Neural progenitor cell (in vitro differentiated cells): ENCODE measurements around the gene PPP2R1B. TPM values are rescaled to one million over a fixed set of nuclear protein-coding genes. Genes with fewer than 3 reads are reported as not detected.

Experiments used
- DNase-seq: peaks from one replicate; pipeline ENCODE4 v3.0.0-alpha.2; 2016; ENCODE audit warnings: low spot score
- H2AFZ ChIP-seq: fragments of 200-600 bp; sonication (generic); replicated peaks from 2 replicates; pipeline ENCODE4 v1.6.1; 2016; ENCODE audit warnings: antibody characterized with exemption
- H3F3A ChIP-seq: fragments of 200-600 bp; sonication (generic); 2 replicates; pipeline ENCODE4 v1.6.1; 2016; ENCODE audit warnings: antibody characterized with exemption, low read depth
- H3K27ac ChIP-seq: fragments of 200-600 bp; sonication (generic); 2 replicates; pipeline ENCODE4 v1.5.1; 2016; ENCODE audit warnings: mild to moderate bottlenecking
- H3K27me3 ChIP-seq: fragments of 200-600 bp; sonication (generic); 2 replicates; pipeline ENCODE4 v1.6.1; 2016; ENCODE audit warnings: mild to moderate bottlenecking, moderate library complexity
- H3K36me3 ChIP-seq: fragments of 200-600 bp; sonication (generic); 2 replicates; pipeline ENCODE4 v1.5.1; 2016
- H3K4me1 ChIP-seq: fragments of 200-600 bp; sonication (generic); 2 replicates; pipeline ENCODE4 v1.6.1; 2016; ENCODE audit warnings: mixed run types
- H3K4me2 ChIP-seq: fragments of 200-600 bp; sonication (generic); 2 replicates; pipeline ENCODE4 v1.6.1; 2016
- H3K4me3 ChIP-seq: fragments of 200-600 bp; sonication (generic); 2 replicates; pipeline ENCODE4 v1.5.1; 2016
- H3K79me2 ChIP-seq: fragments of 200-600 bp; sonication (generic); 2 replicates; pipeline ENCODE4 v1.6.1; 2016; ENCODE audit warnings: low read depth
- H3K9ac ChIP-seq: fragments of 200-600 bp; sonication (generic); 2 replicates; pipeline ENCODE4 v1.6.1; 2016
- H3K9me3 ChIP-seq: fragments of 200-600 bp; sonication (generic); 2 replicates; pipeline ENCODE4 v1.5.1; 2016; ENCODE audit warnings: low read depth
- H4K20me1 ChIP-seq: fragments of 200-600 bp; sonication (generic); 2 replicates; pipeline ENCODE4 v1.6.1; 2016; ENCODE audit warnings: low read depth
- H3K27ac Mint-ChIP-seq: 3 replicates; pipeline ENCODE4 v1.8.0; 2021; ENCODE audit warnings: mixed read lengths
- H3K27me3 Mint-ChIP-seq: 2 replicates; pipeline ENCODE4 v1.8.0; 2022; ENCODE audit warnings: low read depth, mild to moderate bottlenecking, inconsistent platforms, moderate library complexity, mixed read lengths; ENCODE audit not compliant: insufficient read depth
- H3K36me3 Mint-ChIP-seq: 3 replicates; pipeline ENCODE4 v1.8.0; 2021; ENCODE audit warnings: mixed read lengths
- H3K4me1 Mint-ChIP-seq: 3 replicates; pipeline ENCODE4 v1.8.0; 2021; ENCODE audit warnings: mixed read lengths
- H3K4me3 Mint-ChIP-seq: 3 replicates; pipeline ENCODE4 v1.8.0; 2021; ENCODE audit warnings: mild to moderate bottlenecking, moderate library complexity, mixed read lengths
- H3K9me3 Mint-ChIP-seq: 3 replicates; pipeline ENCODE4 v1.8.0; 2020; ENCODE audit warnings: mixed read lengths
- EZH2 ChIP-seq: fragments of 200-600 bp; sonication (generic); IDR thresholded peaks from 2 replicates; pipeline ENCODE4 v1.6.1; 2017; ENCODE audit warnings: antibody characterized with exemption, mild to moderate bottlenecking, moderate library complexity
- EZH2phosphoT487 ChIP-seq: fragments of 200-600 bp; sonication (generic); IDR thresholded peaks from 2 replicates; pipeline ENCODE4 v1.6.1; 2017; ENCODE audit warnings: antibody characterized with exemption
- total RNA-seq: library from RNA; depleted of rRNA; stranded (reverse); fragments of >200 nt; gene quantifications from 2 replicates; pipeline ENCODE4 v1.2.3, GENCODE V29; 2015; ENCODE audit warnings: low replicate concordance
- TF ChIP-seq, protein P1 (sequence below): fragments of 200-600 bp; sonication (generic); IDR thresholded peaks from 2 replicates; pipeline ENCODE4 v1.5.1; 2017; ENCODE audit warnings: antibody characterized with exemption, mild to moderate bottlenecking

Gene PPP2R1B
- total RNA-seq, 1 donor from 2014 or later: 68.4 TPM

DNA sequence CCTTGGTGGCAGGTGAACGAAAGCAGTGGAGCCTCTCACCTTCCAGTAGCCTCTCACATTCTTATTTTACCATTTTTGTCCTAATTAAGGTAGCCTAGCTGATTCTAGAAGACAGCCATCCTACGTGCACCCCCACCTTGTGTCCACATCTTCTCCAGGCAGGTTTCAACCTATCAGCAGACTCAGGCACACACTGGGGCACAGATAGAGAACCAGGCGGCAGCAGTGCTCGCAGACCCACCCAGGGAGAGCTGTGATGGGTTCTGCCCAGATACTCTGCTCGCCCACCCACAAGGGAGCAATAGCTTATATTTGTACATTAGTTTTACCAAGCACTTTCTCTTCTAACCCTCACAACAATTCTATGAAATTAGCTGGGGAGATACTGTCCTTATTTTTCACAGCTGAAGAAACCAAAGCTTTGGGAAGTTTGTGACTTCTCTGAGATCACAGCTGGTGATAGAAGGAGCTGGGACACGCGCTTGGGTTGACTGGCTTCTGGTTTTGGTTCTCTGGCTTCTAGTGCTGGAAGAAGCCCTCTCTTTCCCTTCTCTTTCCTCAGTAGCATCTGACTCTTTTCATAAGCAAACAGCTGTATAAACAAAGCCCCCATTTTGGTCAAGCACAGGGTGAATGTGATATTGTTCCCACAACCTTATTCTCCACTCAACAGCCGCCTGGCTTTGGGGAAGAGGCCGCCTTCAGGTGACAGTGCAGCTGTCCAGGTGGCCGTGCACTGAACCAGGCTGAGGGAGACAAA, 36.9 kb downstream of the PPP2R1B start:
- Mint-ChIP-seq H3K4me1 (peaks cover 42% of the 10 kb centered on the region), H3K27ac (no peak overlapping the region), H3K4me3 (no peak overlapping the region), H3K27me3 (no peaks in the 10 kb centered on the region), H3K9me3 (no peaks in the 10 kb centered on the region), H3K36me3 (peaks cover 10% of the 10 kb centered on the region)
- Histone ChIP-seq H3K79me2 (no peaks in the 10 kb centered on the region), H3K4me1 (peaks cover 14% of the 10 kb centered on the region), H3K27me3 (no peaks in the 10 kb centered on the region), H3K4me2 (no peak overlapping the region), H3K4me3 (no peak overlapping the region), H3K27ac (no peak overlapping the region), H3K36me3 (peaks cover 3% of the 10 kb centered on the region), H3K9ac (no peak overlapping the region), H2AFZ (no peak overlapping the region), H3F3A (peaks cover 7% of the 10 kb centered on the region), H4K20me1 (peaks cover 14% of the 10 kb centered on the region), H3K9me3 (no peaks in the 10 kb centered on the region)
- no peak for DNase-seq
- no peak for TF ChIP-seq EZH2phosphoT487
- TF ChIP-seq, protein P1, sequence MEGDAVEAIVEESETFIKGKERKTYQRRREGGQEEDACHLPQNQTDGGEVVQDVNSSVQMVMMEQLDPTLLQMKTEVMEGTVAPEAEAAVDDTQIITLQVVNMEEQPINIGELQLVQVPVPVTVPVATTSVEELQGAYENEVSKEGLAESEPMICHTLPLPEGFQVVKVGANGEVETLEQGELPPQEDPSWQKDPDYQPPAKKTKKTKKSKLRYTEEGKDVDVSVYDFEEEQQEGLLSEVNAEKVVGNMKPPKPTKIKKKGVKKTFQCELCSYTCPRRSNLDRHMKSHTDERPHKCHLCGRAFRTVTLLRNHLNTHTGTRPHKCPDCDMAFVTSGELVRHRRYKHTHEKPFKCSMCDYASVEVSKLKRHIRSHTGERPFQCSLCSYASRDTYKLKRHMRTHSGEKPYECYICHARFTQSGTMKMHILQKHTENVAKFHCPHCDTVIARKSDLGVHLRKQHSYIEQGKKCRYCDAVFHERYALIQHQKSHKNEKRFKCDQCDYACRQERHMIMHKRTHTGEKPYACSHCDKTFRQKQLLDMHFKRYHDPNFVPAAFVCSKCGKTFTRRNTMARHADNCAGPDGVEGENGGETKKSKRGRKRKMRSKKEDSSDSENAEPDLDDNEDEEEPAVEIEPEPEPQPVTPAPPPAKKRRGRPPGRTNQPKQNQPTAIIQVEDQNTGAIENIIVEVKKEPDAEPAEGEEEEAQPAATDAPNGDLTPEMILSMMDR: no peak

DNA sequence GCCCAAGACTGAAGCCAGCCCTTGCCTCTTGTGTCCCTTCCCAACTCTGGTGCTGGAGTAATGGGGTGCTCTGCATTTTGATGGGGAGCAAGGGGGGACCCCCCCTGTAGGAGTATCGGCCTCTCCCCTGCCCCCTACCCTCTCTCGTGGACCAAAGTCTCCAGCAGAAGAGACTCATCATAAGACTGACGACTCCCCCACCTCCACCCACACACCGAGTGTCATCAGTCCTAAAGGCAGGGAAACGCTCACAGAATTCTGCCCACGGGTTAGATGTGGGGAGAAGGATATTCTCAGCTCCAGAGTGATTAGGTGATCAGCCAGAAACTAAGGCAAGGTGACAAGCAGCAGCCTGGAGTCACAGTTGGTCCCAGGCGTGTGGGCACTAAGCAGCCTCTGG, 38.8 kb downstream of the PPP2R1B start:
- Mint-ChIP-seq H3K4me3 (no peak overlapping the region), H3K27ac (no peak overlapping the region), H3K36me3 (peaks cover 19% of the 10 kb centered on the region), H3K4me1 (peaks cover 32% of the 10 kb centered on the region), H3K9me3 (no peaks in the 10 kb centered on the region), H3K27me3 (no peaks in the 10 kb centered on the region)
- Histone ChIP-seq H3K79me2 (no peaks in the 10 kb centered on the region), H3K9me3 (no peaks in the 10 kb centered on the region), H3K4me3 (no peak overlapping the region), H3K4me2 (no peak overlapping the region), H3K27me3 (no peaks in the 10 kb centered on the region), H3K4me1 (no peaks in the 10 kb centered on the region), H3F3A (no peaks in the 10 kb centered on the region), H3K27ac (no peak overlapping the region), H3K36me3 (peaks cover 3% of the 10 kb centered on the region), H3K9ac (no peak overlapping the region), H2AFZ (no peak overlapping the region), H4K20me1 (peaks cover 14% of the 10 kb centered on the region)
- TF ChIP-seq, protein P1: no peak
- no peak for TF ChIP-seq EZH2
- no peak for DNase-seq

GRCh38 chr11:111726301-111726713, 39.9 kb downstream of the PPP2R1B start:
- Mint-ChIP-seq H3K27me3 (no peaks in the 10 kb centered on the region), H3K4me3 (no peak overlapping the region), H3K4me1 (peaks cover 25% of the 10 kb centered on the region), H3K9me3 (no peaks in the 10 kb centered on the region), H3K36me3 (peaks cover 25% of the 10 kb centered on the region), H3K27ac (no peak overlapping the region)
- H3F3A ChIP-seq: no peaks in the 10 kb centered on the region
- H3K79me2 ChIP-seq: no peaks in the 10 kb centered on the region
- no peaks in the 10 kb centered on the region for H3K27me3 ChIP-seq
- TF ChIP-seq, protein P1: no peak
- TF ChIP-seq EZH2phosphoT487 (no peak), EZH2 (no peak)
- no peak overlapping the region for H3K27ac ChIP-seq
- H2AFZ ChIP-seq: no peak overlapping the region
- no peaks in the 10 kb centered on the region for H3K9me3 ChIP-seq
- H3K36me3 ChIP-seq: peaks cover 3% of the 10 kb centered on the region
- H4K20me1 ChIP-seq: peaks cover 14% of the 10 kb centered on the region
- H3K4me3 ChIP-seq: no peak overlapping the region
- H3K4me2 ChIP-seq: no peak overlapping the region
- no peaks in the 10 kb centered on the region for H3K4me1 ChIP-seq
- DNase-seq: no peak
- no peak overlapping the region for H3K9ac ChIP-seq
